Pulmonary artery endothelial cell (primary cell): Measurements from ENCODE around the gene EVA1B. TPM values are rescaled to one million over a fixed set of nuclear protein-coding genes. Genes with fewer than 3 reads are reported as not detected.

ENCODE experiments used
- DNase-seq: peaks from one replicate; pipeline ENCODE4 v3.0.0-alpha.2; 2011; ENCODE audit warnings: low read depth, low spot score
- total RNA-seq: library from RNA; depleted of rRNA; stranded (reverse); fragments of >200 nt; gene quantifications from 2 replicates; pipeline ENCODE4 v1.2.3, GENCODE V29; 2014

The EVA1B gene
- total RNA-seq: 108 and 133 TPM in 2 replicates

- DNase-seq: peak; percentile 41
Measured at GRCh38 chr1:36323636-36324352, at the start of gene EVA1B. EVA1B (minus strand) TSS chr1:36323645; CDS start chr1:36323037, 608 bp downstream.

DNA sequence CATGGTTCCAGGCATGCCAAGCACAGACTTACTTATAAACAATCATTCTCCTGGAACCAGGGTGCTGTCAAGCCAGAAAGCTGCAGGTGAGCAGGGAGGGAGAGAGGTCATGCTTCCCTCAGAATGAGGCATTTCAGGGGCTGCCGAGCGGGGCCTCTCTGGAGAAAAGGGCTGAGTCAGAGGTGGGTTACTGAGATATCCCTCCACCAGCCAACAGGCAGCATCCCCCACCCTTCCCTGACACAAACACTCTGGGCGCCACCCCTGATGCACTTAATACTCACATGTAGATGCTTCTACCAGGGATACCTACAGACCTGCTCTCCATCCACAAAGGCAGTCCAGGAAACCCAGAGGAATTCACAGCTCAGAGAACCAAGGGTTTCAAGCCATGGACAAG is 49.2 kb upstream of the EVA1B start:
- DNase-seq: no peak

GRCh38 chr1:36369061-36369861 is 45.8 kb upstream of the EVA1B start:
- DNase-seq: no peak

- DNase-seq: no peak
Measured at GRCh38 chr1:36367798-36368197, 44.4 kb upstream of the EVA1B start.

DNA sequence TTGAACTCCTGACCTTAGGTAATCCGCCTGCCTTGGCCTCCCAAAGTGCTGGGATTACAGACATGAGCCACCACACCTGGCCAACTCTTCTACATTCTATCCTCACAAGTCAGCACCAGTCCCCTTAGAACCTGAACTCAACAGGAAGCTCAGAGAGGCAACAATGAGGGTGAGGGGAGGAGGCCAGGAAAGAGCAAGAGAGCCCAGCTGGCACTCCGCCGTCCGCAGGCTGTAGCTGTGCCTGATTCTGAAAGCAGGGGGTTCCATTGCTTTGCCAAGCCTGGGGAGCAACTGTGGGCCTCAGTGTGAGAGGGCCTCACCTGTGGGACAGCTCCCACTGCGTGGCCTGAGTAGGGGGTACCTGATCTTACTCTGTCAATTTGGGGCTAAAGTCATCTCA is 43.6 kb upstream of the EVA1B start:
- DNase-seq: no peak

DNA sequence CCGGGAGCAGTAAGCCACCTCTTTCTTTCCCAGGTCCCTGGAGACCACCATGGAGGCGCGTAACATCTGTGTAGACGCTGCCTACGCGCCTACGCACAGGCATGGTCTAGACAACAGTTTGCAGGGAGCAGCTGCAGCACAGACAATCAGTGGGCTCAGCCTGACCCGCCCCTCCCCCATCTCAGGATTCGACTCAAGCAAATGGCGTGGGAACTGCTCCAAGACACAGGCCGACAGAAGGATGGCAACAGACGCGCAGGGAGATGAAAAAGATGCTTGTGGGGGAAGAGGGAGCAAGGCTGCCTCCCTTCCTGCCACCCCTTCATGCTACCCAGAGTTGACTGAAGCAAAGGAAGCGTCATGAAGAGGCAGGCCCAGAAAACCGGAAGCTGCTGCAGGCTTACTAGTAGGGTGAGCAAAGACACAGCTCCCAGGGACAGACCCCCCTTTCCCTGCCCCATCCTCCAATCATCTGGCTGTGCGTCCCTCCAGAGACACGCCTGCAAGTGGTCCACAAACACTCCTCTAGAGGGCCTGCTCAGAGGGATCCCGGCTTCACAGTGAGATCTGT is 42.7 kb upstream of the EVA1B start:
- DNase-seq: no peak

DNA sequence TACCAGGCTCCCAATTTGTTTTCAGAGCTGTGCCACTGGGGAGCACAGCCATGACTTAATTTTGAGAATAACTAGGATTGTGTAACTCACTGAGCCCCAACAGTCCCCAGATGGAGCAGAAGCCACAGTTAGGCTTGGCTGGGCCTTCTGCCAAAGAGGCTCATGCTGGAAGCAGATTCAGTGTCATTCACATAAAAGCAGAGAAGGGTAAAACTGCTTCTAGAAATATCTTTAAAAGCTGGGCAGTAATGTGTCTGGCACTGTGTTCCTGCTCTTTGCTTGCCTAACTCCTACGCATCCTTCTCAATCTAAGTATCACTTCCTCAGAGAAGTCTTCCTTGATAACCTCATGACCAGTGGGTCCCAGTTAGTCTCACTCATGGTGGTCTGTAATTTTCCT is 41.9 kb upstream of the EVA1B start:
- DNase-seq: no peak

GRCh38 chr1:36359911-36360550 is 36.6 kb upstream of the EVA1B start:
- no peak for DNase-seq

GRCh38 chr1:36359383-36359782 is 35.9 kb upstream of the EVA1B start:
- DNase-seq: no peak

GRCh38 chr1:36358514-36359084 is 35.2 kb upstream of the EVA1B start:
- DNase-seq: no peak

DNA sequence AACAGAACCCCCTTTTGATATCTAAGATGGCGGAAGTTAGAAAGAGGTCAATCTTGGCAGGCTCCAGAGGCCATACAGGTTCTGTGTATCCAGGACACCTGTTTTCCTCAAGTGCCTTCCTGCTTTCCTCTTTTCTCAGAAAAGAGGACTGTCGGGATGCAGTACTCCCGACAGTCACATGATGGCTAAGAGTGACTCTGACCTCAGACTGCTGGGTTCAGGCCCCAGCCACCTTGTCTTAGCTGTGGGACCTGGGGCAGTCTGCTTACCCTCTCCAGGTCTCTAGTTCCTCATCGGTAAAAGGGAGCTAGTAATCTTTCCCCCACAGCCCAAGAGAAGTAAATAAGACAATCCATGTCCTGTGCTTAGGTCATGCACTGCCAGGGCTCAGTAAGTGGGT is 32.4 kb upstream of the EVA1B start:
- no peak for DNase-seq

GRCh38 chr1:36354486-36354885 is 31.0 kb upstream of the EVA1B start:
- no peak for DNase-seq

DNA sequence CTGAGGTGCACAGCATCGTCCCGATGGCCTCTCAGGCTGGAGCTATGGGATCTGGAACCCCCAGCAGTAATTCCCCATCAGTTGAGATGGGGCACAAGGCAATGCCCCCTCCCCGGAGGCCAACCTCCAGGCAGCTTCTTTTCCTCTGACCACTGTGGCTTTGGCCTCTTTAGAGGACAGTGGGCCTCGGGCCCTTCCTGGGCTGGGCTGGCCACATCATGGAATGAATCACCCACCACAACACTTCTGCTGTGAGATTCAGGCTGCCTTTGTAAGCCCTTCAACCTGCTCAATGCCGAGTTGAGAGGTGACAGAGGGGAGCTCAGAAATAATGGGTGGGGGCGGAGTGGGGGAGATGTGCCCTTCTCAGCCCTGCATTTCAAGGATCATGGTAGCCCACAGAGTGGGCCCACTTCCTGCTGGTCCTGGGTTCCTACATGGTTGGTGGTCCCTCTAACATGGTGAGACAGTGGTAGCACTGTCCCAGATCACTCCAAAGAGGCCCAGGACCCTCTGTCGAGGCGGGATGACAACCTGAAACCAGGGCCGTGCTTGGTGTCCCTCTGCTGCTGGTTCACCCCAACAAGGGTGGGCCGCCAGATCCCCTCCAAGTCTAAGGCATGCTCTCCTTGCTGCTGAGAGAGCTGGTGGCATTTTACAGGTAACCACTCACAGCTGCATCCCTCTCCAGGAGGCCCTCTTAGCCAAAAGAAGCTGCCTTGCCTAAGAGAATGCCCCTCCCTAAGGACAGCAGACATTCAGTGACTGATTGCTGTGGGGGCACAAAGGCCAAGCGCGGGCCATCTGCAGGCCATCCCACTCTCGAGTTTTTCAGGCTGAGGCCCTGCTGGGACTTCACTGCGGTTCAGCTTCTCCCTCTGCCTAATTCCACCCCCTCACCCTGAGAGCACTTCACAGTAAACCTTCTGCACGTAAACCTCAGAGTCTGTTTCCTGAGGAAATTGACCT is 29.7 kb upstream of the EVA1B start:
- no peak for DNase-seq

DNA sequence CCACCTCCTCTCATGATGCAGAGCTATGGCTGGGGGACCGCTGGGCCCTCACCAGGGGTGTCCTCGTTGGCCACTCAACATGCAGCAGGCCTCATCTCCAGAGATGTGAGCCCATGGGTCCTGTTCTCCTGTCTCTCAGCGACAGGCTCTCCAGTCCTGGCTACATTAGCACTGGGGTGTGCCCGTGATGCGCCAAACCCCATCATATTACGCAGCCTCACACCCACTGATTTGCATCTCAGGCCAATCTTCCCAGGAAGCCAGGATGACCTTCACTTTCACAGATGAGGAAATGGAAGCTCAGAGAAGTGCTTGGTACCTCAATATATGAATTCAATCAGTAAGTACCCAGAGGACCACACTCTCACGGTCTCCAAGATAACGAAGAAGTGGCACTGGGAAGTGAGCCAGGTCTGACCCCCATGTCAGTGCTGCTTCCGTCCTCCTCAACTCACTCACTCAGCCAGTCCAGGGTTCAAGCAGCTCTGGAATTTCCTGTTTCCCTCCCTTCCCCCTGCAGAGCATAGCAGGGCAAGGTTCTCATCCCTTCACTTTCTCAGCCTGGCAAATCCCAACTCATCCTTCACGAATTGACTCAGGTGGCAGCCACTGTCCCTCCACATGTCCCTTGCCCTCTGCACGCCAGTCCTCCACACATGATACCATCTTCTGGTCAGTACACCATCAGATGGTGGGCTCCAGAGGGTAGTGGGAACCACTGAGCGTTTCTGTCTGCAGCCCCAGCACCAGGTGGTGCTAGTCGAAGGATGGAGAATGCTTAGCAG is 28.9 kb upstream of the EVA1B start:
- peak; percentile 57 for DNase-seq

DNA sequence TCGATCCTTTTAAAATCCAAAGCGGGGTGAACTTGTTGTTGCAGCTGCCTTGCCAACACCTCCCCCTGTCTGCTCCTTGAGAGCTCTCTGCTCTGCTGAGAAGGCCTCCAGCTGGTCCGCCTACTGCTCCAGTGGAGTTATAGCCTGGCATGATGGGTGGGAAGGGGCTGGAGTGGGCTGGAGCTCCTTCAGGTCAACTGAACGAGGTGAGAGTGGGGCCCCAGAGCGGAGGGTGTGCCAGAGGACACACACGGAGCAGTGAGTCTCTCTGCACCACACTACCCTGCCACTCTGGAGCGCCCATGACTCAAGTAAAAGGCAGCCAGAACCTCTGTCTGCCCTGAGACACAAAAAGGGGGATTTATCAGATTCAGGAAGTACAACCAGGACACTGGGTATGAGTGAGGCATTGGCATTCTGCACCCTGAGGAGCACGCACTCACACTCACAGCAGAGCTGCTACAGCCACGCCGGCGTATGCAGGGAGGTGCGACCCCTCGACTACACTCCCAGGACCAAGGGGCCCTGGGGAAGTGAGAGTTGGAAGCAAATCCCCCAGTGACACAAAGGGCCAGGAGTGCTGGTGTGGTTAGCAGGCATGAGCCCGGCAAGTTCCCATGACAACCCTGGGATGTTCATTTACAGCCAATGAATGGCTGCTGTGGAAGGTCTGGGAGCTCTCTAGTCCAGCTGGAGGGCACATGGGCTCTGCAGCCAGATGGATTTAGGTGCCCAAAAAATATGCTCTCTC is 28.0 kb upstream of the EVA1B start:
- peak; percentile 36 for DNase-seq

- DNase-seq: peak; percentile 37
Measured at GRCh38 chr1:36350659-36351226, 27.3 kb upstream of the EVA1B start.

DNA sequence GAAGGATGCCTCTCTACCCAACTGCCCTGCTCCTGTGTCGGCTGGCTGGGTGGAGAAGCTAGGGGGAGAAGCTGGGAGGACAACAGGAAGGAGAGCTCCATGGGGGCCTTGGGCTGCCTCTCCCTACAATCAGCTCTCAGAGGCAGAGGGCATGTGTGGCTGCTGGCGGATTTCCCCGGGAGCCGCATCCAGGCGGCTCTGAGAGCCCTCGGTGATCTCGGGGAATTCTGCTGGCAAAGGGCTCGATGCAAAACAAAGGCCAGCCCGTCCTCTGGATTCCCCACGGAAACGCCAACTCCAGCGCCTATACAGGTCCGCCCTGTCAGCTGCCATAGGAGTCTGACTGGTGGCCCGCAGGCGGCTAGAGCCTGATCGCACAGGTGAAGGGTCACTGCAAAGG is 26.4 kb upstream of the EVA1B start:
- no peak for DNase-seq

DNA sequence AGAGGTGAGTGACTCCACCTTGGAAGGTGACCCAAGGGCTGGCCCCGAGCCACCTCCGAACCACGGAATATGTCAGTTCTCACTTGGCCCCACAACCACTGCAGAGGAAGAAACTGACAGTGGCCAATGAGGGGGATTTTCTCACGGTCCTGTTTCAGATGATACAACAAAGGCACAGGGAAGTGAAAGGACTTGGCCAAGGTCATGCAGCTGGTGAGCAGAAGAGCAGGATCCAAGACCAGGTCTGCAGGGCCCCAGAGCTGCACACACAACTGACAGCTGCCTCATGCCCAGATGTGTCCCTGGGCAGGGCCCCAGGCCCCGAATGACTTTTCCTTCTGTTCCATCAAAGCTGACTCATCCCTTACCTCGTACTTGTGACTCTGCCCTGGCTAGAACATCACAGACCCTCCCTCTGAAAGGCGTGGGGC is 25.8 kb upstream of the EVA1B start:
- no peak for DNase-seq
